ENCODE measurements around the gene LRRC8B.

DNA sequence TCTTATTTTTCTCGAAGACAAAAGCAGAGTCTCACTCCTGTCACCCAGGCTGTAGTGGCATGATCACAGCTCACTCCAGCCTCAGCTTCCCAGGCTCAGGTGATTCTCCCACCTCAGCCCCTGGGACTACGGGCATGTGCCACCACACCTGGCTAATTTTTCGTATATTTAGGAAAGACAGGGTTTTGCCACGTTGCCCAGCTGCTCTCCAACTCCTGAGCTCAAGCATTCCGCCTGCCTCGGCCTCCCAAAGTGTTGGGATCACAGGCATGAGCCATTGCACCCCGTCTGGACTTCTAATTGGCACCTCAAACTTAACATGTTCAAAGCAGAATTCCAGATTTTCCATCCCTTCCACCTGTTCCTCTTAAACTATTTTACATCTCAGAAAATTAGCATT lies 89.3 kb downstream of the LRRC8B start:
- TF ChIP-seq, protein P1, sequence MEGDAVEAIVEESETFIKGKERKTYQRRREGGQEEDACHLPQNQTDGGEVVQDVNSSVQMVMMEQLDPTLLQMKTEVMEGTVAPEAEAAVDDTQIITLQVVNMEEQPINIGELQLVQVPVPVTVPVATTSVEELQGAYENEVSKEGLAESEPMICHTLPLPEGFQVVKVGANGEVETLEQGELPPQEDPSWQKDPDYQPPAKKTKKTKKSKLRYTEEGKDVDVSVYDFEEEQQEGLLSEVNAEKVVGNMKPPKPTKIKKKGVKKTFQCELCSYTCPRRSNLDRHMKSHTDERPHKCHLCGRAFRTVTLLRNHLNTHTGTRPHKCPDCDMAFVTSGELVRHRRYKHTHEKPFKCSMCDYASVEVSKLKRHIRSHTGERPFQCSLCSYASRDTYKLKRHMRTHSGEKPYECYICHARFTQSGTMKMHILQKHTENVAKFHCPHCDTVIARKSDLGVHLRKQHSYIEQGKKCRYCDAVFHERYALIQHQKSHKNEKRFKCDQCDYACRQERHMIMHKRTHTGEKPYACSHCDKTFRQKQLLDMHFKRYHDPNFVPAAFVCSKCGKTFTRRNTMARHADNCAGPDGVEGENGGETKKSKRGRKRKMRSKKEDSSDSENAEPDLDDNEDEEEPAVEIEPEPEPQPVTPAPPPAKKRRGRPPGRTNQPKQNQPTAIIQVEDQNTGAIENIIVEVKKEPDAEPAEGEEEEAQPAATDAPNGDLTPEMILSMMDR (IDR thresholded peaks at IDR 0.05; ENCODE audit: borderline replicate concordance, extremely low read depth, low read length, poor library complexity, severe bottlenecking) = no peak
- TF ChIP-seq EZH2 (IDR thresholded peaks at IDR 0.05; ENCODE audit: borderline replicate concordance, low read depth, low read length, severe bottlenecking) = no peak

Data from DND-41 (cell line).